ENCODE measurements around the gene MEF2D.

The MEF2D gene

DNA sequence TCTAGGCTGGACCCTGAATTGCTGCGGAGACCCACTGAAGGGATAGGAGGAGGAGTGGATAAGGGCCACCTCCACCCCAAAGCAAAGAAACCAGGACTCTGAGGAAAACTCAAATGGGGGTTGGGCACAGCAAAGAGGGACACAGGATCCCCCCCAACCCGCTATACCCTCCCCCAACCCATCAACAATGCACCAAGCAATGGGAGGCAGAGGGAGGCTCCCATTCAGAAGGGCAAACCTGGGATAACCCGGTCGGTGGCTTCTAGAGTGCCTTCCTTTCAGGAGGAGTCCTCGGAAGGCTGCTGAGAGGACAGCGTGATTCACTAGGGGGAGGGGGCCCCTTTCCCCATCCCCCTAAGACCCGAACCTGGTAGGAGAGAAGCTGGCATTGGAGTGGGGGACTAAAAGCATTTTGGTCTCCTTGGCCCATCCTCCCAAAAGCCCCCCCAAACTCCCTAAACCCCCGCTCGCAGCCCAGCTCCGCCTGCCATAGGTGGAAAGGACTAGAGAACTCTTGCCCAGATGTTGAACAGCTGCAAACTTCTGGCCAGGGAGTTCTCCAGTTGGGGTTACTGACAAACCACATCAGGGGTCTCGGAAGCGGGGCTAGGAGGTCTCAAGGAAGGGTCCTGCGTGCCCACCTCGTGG, 1.3 kb downstream of the MEF2D start:
- no peak for DNase-seq

DNA sequence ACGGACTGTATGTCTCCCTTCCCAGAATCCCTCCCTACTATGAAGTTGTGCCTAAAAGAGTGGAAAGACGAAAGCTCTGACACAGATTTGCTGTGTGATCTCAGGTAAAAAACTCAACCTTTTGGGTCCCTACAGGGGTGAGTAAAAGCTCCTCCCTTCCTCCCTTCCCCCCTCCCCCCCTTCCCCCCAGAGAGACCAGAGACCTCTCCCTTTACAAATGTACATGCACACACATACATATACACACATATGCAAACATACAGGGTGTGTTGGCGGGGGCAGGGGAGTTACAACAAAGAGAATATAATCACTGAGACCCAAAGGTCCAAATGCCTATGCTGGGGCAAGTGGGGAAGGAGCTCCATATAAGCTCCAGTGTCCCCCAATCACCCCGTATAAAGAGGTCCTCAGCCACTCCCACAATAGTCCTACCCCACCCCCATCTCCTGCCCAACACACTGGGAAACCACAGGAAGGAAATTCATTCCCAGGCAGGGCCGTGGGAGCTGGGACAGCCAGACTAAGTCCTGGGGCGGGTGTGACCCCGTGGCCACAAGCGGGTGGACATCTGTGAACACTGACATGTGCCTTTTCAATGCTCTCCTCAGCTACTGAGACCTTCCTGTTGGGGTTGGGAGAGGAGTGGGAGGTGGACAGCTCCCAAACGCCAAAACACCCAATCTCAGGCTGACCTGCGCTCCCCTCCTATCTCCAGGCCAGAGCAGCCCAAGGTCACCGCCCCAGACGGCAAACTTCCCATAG, 2.0 kb downstream of the MEF2D start:
- DNase-seq = no peak

DNA sequence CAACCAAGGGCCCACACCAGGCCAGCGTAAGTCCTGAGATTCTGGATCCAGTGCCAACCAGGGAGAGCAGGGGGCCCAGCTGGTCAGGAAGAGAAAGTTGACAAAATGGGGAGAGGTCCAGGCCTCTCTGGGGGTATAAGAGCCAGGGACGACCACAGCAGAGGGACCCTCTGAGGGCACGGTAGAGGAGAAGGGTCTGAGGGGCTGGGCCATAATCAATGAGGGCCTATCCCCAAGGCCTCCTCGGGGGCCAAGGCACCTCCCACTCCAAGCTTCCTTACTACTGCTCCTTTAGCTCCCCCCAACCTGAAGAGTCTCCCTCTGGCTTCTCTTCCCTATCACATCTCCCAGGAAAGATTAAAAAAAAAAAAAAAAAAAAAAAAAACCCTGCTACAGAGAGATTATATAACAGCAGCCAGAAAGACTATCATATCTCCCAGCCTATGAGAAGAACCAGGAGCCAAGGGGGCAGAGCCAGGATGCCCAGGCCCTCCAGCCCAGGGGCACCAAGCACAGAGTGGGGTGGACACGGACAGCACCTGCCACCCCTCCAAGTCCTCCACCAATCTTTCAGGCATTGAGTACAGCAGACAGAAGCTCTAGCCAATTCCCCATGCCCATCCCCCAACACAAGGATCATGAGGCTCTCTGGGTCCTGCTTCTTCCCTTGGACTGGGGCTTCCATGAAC, 2.7 kb downstream of the MEF2D start:
- DNase-seq = no peak

DNA sequence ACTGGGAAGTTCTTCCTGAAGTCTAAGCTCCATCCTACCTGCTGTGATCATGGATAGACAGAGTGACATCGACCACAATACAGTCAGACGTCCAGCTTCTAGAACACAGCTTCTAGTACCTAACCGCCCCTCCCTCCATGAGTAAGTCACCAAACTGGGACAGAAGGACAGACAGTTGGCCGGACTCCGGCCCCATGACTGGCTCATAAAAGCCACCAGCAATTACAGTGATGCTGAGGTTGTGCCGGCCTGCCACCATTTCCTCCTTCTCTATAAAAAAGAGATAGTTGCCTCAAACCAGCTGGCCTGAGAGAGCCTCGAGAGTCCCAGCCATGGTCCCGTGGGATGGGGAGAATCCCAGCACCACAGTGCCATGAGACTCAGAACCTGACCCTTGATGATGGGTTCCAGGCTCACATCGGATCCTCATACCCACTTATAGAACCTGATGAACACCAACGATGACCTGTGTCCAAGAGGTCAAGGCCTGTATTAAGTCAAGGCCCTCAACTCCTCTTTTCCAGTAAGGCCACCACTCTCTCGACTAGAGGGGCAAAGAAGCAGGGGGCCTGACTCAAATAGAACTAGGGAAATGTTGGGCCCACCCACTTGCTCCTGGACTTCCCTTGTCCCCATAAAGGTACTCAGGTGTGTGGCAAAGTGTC, 3.4 kb downstream of the MEF2D start:
- DNase-seq = no peak

DNA sequence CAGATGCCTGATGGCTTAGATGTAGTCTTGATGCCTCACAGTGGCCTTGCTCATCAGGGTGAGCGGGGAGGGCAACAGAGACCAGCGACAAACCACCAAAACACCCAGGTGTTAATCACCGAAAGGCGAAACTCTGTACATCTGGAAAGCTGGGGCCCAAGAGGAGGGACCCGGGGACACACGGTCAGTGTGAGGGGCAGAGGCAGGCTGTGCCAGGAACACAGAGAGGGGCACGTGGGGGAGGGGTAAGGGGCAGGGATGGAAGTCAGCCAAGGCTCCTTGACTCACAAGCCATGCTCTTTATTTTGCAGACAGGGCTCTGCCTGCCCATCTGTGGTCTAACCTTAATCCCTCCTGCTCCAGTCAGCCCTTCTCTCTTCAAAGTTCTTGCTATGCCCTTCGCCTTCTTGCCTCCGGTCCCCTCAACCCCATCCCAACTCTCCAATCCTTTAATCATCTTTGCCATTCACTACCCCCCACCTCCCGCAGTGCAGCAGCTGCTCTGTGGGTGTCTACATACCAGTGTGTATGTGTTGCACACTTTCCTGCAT, 4.3 kb downstream of the MEF2D start:
- no peak for DNase-seq

DNA sequence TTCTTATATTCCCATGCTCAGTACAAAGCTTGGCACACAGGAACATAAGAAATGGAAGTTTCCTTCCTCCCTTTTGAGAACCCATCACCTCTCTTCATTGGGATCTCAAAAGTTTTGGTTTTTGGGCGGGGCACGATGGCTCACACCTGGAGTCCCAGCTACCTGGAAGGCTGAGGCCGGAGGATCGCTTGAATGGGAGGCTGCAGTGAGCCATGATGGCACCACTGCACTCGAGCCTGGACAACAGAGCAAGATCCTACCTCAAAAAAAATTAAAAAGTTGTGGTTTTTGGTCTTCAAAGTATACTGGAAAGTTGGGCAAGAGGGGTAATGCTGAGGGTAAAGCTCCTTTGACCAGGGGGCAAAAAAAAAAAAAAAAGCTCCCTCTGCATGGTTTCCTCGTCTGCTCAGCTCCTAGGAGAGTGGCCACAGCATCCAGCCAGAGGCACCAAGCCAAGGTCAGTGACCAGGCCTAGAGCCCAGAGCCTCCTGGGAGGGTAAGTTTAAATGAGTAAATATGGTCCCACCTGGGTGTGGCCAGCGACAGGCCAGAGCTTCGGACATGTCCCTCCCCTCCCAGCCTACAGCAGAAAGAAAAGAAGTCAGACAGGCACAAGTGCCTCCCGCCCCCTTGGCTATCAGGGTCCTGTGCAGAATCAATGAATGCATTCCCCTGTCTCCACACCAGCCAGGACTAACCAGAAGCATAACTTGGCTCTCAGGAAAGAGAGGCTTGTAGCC, 5.0 kb downstream of the MEF2D start:
- no peak for DNase-seq

DNA sequence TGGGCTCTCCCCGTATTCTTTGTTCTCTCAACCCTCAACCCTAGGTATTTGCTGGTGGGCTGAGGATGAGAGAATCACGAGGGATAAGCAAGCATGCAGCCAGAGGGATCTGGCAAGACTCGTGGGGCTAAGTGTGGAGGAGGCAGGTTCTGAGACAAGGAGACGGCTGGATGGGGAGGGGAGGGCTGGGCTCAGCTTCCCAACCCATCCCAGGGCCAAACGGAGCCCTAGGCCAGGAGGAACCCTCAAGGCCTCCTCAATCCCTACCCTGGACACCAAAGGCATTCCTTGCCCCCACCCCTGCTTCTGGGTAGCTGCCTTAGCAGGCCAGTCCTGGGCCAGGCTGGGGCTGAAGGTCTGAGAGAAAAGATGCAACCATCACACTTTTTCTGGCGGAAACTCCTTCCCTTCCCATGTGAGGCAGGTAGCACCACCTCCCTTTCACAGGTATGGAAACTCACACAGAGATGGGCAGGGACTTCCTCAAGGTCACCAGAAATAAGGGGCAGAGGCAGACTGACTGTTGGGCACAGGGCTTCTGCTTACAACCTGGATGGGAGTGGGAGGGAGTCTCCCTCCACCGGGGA, 6.2 kb downstream of the MEF2D start:
- DNase-seq = no peak

DNA sequence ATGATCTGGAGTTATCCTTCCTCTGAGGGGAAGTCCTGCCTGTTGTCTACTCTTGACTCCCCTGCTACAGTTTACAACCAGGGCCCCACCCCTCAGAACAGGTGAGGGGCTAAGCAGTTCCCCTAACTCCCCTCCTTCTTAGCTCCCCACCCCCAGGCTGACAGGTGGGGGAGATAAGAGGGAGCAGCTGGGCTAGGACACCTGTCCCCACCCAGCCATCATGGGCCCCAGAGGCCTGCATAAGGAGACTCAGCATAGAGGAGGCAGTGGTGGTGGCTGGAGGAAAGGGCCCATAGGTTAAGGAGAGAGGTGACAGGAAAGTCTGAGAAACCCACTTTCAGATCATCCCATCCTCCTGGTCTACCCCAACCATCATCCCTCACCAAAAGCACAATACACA, 6.8 kb downstream of the MEF2D start:
- DNase-seq = no peak

DNA sequence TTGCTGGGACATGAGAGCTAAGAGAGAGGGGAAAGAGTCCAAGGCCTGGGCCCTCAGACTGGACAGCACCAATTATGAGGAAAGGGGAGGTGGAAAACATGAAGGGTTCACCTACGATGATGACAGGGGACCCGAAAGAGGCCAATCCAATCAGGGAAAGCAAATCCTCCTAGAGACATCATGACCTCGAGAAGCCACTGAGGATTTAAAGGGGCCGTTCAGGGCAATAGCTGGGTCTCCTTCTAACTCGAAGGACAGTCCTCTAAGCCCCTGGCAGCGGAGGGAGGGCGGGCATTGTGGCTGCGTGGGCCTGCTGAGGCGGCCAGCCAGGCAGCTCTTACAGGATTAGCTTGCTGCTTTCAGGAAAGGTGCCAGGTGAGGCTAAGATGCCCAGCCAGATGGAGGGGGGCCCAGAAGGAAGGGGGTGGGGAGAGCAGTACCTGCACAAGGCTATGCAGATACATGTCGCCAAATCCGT, 7.4 kb downstream of the MEF2D start:
- no peak for DNase-seq

DNA sequence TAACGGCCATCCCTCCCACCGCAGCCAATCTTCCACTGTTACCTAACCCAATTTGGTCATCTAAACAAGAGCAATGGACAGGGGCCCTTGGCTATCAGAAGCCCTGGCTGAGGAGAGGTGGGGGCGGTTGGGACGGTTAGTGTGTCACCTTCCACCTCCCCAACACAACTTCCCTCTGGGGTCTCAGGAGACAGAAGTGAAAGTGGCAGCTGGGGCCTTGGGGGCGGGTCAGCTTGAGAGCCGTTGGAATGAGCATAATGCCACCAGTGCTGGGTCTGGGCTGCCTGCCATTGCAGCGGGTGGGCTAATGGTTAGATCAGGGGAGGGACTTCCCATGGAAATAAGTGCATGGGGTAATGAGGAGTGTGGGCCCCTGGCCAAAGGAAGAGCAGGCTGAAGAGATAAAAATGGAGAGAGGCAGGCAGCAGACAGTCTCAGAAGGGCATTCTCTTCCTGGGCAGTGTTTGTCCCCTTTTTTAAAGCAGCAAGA, 7.9 kb downstream of the MEF2D start:
- DNase-seq = no peak

DNA sequence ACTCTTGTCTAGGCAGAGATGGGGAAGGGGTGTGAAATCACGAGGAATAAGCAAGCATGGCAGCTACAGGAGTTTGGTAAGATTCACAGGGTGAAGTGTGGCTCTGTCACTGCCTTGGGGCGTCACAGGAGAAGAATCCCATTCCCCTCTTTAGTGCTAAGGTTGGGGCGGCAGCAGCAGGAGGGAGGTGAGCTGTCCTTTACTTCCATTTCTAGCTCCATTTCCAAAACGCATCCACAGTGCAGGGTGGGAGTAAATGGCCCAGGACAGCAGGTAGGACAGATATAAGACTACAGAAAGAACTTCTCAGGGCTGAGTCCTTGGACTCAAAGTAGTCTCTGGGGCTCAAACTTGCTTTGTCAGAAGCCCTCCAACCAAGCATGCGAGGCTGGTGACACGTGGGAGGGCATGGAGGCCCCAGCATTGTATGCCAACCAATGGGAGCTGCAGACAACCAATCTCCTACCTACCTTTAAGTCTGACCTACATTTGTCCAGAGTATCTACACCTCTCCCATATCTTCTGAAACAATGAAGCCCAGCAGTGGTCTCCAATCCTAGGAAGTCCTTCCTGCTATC, 8.5 kb downstream of the MEF2D start:
- DNase-seq = no peak

DNA sequence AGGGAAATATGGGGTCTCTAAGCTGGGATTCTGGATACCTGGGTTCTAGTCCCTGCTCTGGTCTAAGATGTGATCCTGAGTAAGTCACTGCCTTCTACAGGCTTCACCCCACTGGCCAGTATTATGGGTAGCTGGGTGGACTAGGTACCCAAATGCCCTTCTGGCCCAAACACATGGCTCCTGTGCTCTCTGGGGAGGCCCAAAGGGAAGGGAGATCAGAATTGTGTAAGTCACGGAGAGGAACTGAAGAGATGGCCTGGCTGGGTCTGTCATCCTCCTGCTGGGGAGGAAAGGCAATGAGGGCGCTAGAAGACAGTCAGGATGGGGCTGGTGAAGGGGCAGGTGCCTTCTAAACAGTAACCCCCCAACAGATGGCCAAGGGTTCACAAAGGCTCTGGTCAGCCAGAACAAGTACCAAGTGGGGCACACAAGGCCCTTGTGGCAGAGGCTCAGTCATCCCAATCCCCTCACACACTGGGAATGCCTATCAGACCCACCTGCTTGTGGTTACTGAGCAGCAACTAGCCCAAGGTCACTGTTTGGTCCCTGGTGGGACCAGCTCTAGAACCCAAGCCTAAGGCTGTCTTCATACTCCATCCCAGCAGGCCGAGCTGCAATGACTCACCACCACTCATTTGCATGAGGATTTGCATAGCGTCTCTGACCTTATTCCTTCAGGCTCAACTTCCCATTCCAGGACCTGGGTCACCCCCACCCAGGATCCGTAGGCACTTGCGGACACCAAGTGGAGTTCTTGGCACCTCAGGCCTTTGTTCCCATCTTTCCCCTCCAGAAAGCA, 9.2 kb downstream of the MEF2D start:
- no peak for DNase-seq

DNA sequence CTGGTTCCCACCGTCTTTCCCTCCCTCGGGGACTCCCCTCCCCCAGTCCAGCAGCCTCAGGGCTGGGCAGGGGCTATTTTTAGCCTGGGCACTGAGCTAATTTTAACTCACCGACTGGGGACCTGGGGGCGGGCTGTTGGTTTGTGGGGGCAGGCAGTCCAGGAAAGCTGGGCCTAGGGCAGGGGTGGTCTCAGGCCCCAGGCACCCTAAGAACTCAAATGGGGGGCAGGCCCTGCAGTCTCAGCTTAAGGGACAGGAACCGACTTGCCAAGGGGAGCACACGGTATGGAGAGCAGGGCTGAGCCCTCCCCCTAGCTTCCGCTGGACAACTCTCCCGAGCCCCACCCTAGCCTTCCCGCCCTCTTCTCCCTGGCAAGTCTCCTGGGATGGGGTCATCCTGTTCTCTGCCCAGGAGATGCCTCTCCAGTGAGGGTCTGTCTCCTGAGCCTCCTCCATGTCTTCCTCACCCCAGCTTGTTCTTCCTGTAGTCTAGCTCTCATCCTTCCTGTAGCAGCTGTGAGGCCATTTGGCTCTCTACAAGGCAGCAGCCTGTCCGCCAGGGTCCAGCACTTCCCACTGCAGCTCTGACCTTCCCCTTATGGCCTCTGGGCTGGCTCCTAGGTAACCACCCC, 10.1 kb downstream of the MEF2D start:
- DNase-seq = no peak

DNA sequence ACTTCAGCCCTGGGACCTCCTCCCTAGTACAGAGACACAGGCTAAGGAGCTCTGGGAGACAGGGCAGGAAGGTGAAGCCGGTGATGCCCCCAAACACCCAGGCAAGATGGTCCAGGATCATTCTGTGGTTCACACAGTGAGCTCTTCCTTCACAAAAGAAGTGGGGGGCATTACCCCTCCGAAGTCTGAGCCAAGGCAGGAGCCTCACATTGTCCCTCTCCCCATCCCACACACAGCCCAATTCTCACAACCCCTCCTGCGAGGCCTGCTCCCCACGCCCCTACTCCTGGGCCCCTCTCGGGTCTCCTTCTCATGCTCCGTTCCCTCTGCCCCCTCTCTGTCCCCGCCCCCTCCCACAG, 10.7 kb downstream of the MEF2D start:
- DNase-seq = no peak

DNA sequence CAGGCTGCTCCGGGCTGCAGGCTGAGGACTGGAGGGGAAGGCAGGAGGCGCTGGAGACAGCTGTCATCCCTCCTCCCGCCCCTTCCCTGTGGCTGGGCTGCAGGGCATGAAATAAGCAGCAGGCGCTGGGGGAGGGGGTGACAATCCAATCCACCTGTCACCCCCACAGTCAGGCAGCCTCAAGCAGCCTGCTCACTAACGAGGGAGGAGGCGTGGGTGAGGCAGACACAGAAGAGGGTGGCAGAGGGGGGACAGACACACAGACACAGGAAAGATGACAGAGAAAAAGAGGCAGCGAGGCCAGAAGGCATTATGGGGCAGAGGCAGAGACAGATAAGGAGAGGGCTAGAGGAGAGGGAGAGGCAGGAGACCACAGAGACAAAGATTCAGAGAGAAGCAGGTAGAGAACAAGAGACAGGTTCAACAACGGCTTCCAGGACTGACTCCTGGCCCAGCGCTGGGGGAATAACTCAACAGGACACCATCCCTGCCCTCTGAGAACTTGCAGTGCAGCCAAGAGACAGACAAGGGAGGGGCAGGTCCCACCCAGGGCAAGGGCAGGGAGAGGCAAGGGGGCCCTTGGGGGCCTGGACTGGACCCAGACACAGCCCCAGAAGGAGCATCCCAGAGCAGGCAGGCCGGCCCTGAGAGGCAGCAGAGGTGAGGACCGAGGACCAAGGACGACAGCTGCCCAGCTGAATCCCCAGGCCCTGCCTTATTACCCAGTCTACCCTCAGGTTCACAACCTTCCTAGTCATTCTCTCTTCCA, 11.2 kb downstream of the MEF2D start:
- peak; percentile 32 for DNase-seq

DNA sequence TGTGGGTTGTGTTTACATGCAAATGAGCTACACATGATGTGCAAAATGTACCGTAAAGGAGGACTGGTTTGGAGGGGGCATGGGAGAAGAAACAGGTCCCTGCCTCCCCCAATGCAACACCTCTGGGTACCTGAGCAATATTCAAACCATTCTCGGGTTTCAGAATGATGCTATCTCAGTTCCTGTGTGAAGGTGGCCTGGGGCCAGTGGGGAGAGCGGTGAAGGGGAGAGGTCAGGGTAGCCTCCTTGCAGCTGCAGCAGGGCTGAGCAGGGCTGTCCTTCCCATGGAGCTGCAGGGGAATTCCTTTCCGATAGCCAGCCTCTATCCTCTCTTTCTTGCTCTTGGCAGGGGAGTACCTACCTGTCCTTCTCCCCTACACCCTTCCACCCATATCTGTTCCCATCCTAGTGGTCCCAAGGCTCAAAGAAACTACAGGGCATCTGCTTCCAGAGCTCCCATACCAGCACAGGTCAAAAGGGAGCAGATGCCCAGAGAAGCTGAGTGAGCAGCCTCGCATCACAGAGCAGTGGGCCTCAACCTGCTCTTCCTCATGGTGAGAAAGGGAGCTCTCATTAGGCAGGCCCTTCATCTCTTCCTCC, 11.9 kb downstream of the MEF2D start:
- DNase-seq = peak; percentile 44

DNA sequence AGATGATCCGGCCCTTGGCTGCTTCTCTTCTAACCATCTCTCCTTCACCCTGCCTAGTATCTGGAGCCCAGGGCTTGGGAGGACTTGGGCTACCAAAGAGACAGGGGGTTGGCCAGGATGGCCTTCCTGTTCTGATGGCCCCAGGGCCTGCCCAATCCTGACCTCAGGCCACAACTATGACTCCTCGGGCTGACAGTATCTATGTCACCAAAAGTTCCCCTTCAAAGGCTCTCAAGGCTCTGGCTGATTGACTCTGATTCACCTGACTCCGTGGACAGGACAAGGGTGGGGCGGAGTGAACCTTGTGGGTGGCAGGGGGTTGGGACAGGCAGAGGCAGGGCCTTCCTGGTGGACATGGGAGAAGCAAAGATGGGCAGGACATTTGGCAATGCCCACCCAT, 12.7 kb downstream of the MEF2D start:
- DNase-seq = peak; percentile 47

DNA sequence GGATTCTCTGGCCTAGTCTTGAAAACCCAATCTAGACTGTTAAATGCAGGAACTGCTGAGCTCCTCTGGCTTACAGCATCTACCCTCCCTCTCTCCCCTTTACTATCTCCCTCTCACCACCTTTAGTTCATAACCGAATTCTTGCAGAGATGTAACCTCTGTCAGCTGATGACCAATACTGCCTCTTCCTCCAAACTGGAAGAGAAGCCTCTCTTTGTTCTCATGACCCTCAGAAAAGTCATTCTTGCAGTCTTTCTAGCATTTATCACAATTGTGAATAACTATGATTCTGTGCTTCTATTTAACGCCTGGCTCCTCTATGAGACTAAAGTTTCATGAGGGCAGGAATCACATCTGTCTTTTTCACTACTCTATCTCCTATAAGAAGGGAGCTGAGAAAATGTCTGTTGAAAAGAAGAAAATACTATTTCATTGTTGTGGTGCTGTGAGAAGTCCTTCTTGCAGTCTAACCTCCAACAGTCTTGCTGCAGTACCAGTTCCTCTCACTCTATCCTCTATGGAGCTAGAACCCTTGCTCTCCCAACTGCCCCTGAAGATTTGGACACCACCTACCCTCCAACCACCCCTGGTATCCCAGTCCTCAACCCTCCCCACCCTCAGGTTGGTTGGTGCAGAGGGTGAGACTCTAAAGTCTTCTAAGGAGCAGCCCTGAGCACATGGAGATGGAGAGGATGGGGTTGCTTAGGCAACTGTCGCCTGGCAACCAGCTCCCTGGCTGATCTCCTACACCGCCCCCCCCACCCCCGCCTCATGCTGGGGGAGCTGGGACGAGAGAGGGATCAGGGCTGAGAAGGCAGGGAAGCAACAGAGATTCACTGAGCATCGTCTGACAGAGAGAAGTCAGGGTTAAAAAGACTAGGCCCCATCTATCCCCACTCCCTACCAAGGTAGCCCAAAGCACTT, 13.9 kb downstream of the MEF2D start:
- no peak for DNase-seq
